ENCODE results near the gene SEL1L. TPM values are rescaled to one million over a fixed set of nuclear protein-coding genes. Genes with fewer than 3 reads are reported as not detected.

The SEL1L gene
- total RNA-seq, 1 donor from 2014 or later = 43.1 TPM

- H3K27me3 Mint-ChIP-seq (ENCODE audit: unreplicated experiment) = peaks cover 8% of the 10 kb centered on the region
- peak overlapping the region; percentile 75 for H3K27ac Mint-ChIP-seq (ENCODE audit: unreplicated experiment)
- TF ChIP-seq, protein P1, sequence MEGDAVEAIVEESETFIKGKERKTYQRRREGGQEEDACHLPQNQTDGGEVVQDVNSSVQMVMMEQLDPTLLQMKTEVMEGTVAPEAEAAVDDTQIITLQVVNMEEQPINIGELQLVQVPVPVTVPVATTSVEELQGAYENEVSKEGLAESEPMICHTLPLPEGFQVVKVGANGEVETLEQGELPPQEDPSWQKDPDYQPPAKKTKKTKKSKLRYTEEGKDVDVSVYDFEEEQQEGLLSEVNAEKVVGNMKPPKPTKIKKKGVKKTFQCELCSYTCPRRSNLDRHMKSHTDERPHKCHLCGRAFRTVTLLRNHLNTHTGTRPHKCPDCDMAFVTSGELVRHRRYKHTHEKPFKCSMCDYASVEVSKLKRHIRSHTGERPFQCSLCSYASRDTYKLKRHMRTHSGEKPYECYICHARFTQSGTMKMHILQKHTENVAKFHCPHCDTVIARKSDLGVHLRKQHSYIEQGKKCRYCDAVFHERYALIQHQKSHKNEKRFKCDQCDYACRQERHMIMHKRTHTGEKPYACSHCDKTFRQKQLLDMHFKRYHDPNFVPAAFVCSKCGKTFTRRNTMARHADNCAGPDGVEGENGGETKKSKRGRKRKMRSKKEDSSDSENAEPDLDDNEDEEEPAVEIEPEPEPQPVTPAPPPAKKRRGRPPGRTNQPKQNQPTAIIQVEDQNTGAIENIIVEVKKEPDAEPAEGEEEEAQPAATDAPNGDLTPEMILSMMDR (IDR thresholded peaks at IDR 0.05; ENCODE audit: partially characterized antibody, unreplicated experiment) = no peak
- DNase-seq = no peak
- no peaks in the 10 kb centered on the region for H3K36me3 Mint-ChIP-seq (ENCODE audit: unreplicated experiment)
- H3K9me3 Mint-ChIP-seq (ENCODE audit: unreplicated experiment) = peaks cover 16% of the 10 kb centered on the region
- peaks cover 51% of the 10 kb centered on the region for H3K4me1 Mint-ChIP-seq (ENCODE audit: low read depth, unreplicated experiment)
- peak overlapping the region; percentile 56 for H3K4me3 Mint-ChIP-seq (ENCODE audit: unreplicated experiment)
These were observed 81.1 kb downstream of the SEL1L start for GRCh38 chr14:81452341-81453133.

DNA sequence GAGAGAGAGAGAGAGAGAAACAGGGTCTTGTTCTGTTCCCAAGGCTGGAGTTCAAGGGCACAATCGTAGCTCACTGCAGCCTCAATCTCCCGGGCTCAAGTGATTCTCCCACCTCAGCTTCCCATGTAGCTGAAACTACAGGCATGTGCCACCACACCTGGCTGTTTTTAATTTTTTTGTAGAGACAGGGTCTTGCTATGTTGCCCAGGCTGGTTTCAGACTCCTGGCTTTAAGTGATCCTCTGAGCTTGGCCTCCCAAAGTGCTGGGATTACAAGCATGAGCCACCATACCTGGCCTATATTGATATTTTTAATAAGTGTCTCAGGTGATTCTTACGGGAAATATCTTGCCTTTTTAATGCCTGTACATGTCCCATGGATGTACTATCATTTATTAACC is 82.7 kb downstream of the SEL1L start:
- Mint-ChIP-seq H3K4me3 (ENCODE audit: unreplicated experiment) (peak overlapping the region; percentile 78), H3K4me1 (ENCODE audit: low read depth, unreplicated experiment) (peaks cover 58% of the 10 kb centered on the region), H3K27me3 (ENCODE audit: unreplicated experiment) (peaks cover 8% of the 10 kb centered on the region), H3K36me3 (ENCODE audit: unreplicated experiment) (no peaks in the 10 kb centered on the region), H3K9me3 (ENCODE audit: unreplicated experiment) (peaks cover 16% of the 10 kb centered on the region), H3K27ac (ENCODE audit: unreplicated experiment) (peak overlapping the region; percentile 95)
- DNase-seq = no peak
- TF ChIP-seq, protein P1 (IDR thresholded peaks at IDR 0.05; ENCODE audit: partially characterized antibody, unreplicated experiment) = no peak

- Mint-ChIP-seq H3K9me3 (ENCODE audit: unreplicated experiment) (peaks cover 16% of the 10 kb centered on the region), H3K36me3 (ENCODE audit: unreplicated experiment) (no peaks in the 10 kb centered on the region), H3K27me3 (ENCODE audit: unreplicated experiment) (peaks cover 8% of the 10 kb centered on the region), H3K27ac (ENCODE audit: unreplicated experiment) (peak overlapping the region; percentile 95), H3K4me3 (ENCODE audit: unreplicated experiment) (peak overlapping the region; percentile 78), H3K4me1 (ENCODE audit: low read depth, unreplicated experiment) (peaks cover 58% of the 10 kb centered on the region)
- peak; percentile 79 for DNase-seq
- TF ChIP-seq, protein P1 (IDR thresholded peaks at IDR 0.05; ENCODE audit: partially characterized antibody, unreplicated experiment) = no peak
These were observed 83.5 kb downstream of the SEL1L start for GRCh38 chr14:81450100-81450531.

DNA sequence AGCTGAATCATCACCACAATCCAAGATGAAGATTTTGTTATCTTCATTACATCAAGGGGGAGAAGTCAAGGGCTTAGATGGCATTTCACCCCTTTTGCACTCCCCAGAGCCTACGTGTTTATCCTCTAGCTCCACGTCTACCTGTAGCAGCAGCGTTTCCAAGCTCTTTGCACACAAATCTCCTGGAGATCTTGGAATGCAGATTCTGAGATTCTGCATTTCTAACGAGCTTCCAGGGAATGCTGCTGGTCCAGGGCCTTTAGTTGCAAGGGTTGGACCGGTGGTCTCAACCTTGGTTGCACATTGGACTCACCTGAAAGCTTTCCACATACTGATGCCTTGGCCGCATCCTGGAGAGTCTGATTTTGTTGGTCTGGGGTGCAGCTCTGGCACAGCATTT is 84.1 kb downstream of the SEL1L start:
- peak overlapping the region; percentile 95 for H3K27ac Mint-ChIP-seq (ENCODE audit: unreplicated experiment)

More for the DNA sequence above, 84.1 kb downstream of the SEL1L start:
- TF ChIP-seq, protein P1 (IDR thresholded peaks at IDR 0.05; ENCODE audit: partially characterized antibody, unreplicated experiment) = no peak
- DNase-seq = no peak
- no peaks in the 10 kb centered on the region for H3K36me3 Mint-ChIP-seq (ENCODE audit: unreplicated experiment)
- H3K27me3 Mint-ChIP-seq (ENCODE audit: unreplicated experiment) = peaks cover 6% of the 10 kb centered on the region
- H3K4me1 Mint-ChIP-seq (ENCODE audit: low read depth, unreplicated experiment) = peaks cover 56% of the 10 kb centered on the region
- H3K4me3 Mint-ChIP-seq (ENCODE audit: unreplicated experiment) = peak overlapping the region; percentile 78
- peaks cover 16% of the 10 kb centered on the region for H3K9me3 Mint-ChIP-seq (ENCODE audit: unreplicated experiment)

All from glutamatergic neuron (in vitro differentiated cells).